HepG2 (cell line): ENCODE data around the gene IL22. TPM values are rescaled to one million over a fixed set of nuclear protein-coding genes. Genes with fewer than 3 reads are reported as not detected.

Experiments used
- ATAC-seq: fragments of 200-7000 bp; cut with Tn5 transposase; 3 replicates; pipeline ENCODE4 v1.9.1; 2020; ENCODE audit warnings: mild to moderate bottlenecking, moderate library complexity
- BruUV-seq: library from RNA; stranded (reverse); fragments of 400-500 nt; replicated peaks from 2 replicates; lab custom pipeline; 2021; lab: Mats Ljungman, UMichigan
- CTCF ChIA-PET: fragments of 300-600 bp; formaldehyde crosslinking; extraction: SDS; loops from one replicate; lab custom pipeline; 2021; ENCODE audit warnings: low total read pairs, inconsistent platforms, low intra/inter-chr PET ratio; lab: Yijun Ruan, JAX
- POLR2A ChIA-PET: fragments of 350-600 bp; sonication (Branson Sonifier 250); formaldehyde crosslinking; loops from one replicate; lab custom pipeline; 2020; ENCODE audit warnings: antibody characterized with exemption, inconsistent platforms; lab: Yijun Ruan, JAX
- DNase-seq: peaks from one replicate; pipeline ENCODE4 v3.0.0-alpha.2; 2015; ENCODE audit warnings: low spot score
- FAIRE-seq: peaks from 3 replicates; lab custom pipeline; 2011; peaks lifted over from hg19 to GRCh38; lab: Jason Lieb, UNC
- H2AFZ ChIP-seq: one replicate; pipeline ENCODE4 v1.6.1; 2011; ENCODE audit warnings: low read length, inconsistent platforms
- H3K27ac ChIP-seq: fragments of 300-600 bp; 3 replicates; pipeline ENCODE4 v1.8.0; 2011; ENCODE audit warnings: mixed run types, mild to moderate bottlenecking, mixed read lengths, low read length, inconsistent platforms; ENCODE audit not compliant: insufficient read depth; ENCODE audit errors: extremely low read length
- H3K27me3 ChIP-seq, 2 experiments: fragments of 200-600 bp in 1 of 2; 2 replicates in 1 of 2; 3 replicates in 1 of 2; pipeline versions ENCODE4 v1.6.0 to v1.8.0; 2011; ENCODE audit warnings: low read length in 2 of 2, mild to moderate bottlenecking in 2 of 2, moderate library complexity in 2 of 2, inconsistent platforms in 1 of 2; ENCODE audit not compliant: insufficient read depth in 2 of 2, control insufficient read depth in 1 of 2
- H3K36me3 ChIP-seq, 2 experiments: fragments of 200-600 bp in 1 of 2; replicated peaks in 1 of 2; 2 replicates in 1 of 2; 3 replicates in 1 of 2; pipeline versions ENCODE4 v1.5.1 to v1.8.0; 2011; ENCODE audit warnings: low read length in 2 of 2, inconsistent platforms in 1 of 2; ENCODE audit not compliant: insufficient read depth in 2 of 2, control insufficient read depth in 1 of 2
- H3K4me1 ChIP-seq: 2 replicates; pipeline ENCODE4 v1.5.1; 2012; ENCODE audit warnings: low read length, inconsistent platforms; ENCODE audit not compliant: insufficient read depth
- H3K4me2 ChIP-seq: 2 replicates; pipeline ENCODE4 v1.6.0; 2011; ENCODE audit warnings: low read depth, low read length, inconsistent platforms
- H3K4me3 ChIP-seq, 3 experiments: fragments of 200-600 bp in 1 of 3; sonication (generic), shearing (Covaris generic) in 1 of 3; replicated peaks in 1 of 3; 2 replicates each; pipeline ENCODE4 v1.5.1; 2011 to 2016; ENCODE audit warnings: low read length in 3 of 3, inconsistent platforms in 2 of 3, low read depth in 2 of 3, mild to moderate bottlenecking in 2 of 3, control low read depth in 1 of 3, mixed read lengths in 1 of 3; ENCODE audit not compliant: insufficient read depth in 1 of 3
- H3K79me2 ChIP-seq: one replicate; pipeline ENCODE4 v1.6.1; 2011; ENCODE audit warnings: low read length, inconsistent platforms; ENCODE audit not compliant: insufficient read depth
- H3K9ac ChIP-seq: 2 replicates; pipeline ENCODE4 v1.6.0; 2011; ENCODE audit warnings: mild to moderate bottlenecking, low read depth, low read length, inconsistent platforms; ENCODE audit not compliant: insufficient read depth
- H3K9me3 ChIP-seq: 2 replicates; pipeline ENCODE4 v1.5.1; 2012; ENCODE audit warnings: mild to moderate bottlenecking, low read length
- H4K20me1 ChIP-seq: 2 replicates; pipeline ENCODE4 v1.6.0; 2011; ENCODE audit warnings: inconsistent platforms, mild to moderate bottlenecking, low read length, moderate library complexity; ENCODE audit not compliant: insufficient read depth
- BCL6 ChIP-seq: IDR thresholded peaks from 2 replicates; pipeline ENCODE4 v1.6.1; 2016; ENCODE audit warnings: missing genetic modification reagents, missing compliant biosample characterization
- BHLHE40 ChIP-seq: IDR thresholded peaks from 2 replicates; pipeline ENCODE4 v1.6.1; 2011; ENCODE audit warnings: low read length, improper control_type of control experiment
- STAT5B ChIP-seq: sonication (generic); formaldehyde crosslinking; IDR thresholded peaks from 2 replicates; pipeline ENCODE4 v1.4.0; 2020; ENCODE audit warnings: missing genetic modification reagents
- TCF12 ChIP-seq, 2 experiments: fragments of 450-650 bp in 1 of 2; sonication (generic) in 1 of 2; formaldehyde crosslinking in 1 of 2; IDR thresholded peaks; 2 replicates each; pipeline versions ENCODE4 v1.6.1 to v1.8.0; 2017 to 2022; ENCODE audit warnings: antibody characterized with exemption in 1 of 2, mild to moderate bottlenecking in 1 of 2, missing genetic modification reagents in 1 of 2, moderate library complexity in 1 of 2
- ZNF264 ChIP-seq: sonication (generic); formaldehyde crosslinking; IDR thresholded peaks from 2 replicates; pipeline ENCODE4 v1.4.0; 2020; ENCODE audit warnings: missing genetic modification reagents
- ZNF567 ChIP-seq: sonication (generic); formaldehyde crosslinking; IDR thresholded peaks from 2 replicates; pipeline ENCODE4 v1.8.1; 2023; ENCODE audit warnings: mild to moderate bottlenecking, missing genetic modification reagents, borderline replicate concordance
- ZNF737 ChIP-seq: sonication (generic); formaldehyde crosslinking; IDR thresholded peaks from 2 replicates; pipeline ENCODE4 v1.5.0; 2020; ENCODE audit warnings: missing genetic modification reagents, mild to moderate bottlenecking, borderline replicate concordance
- ZNF777 ChIP-seq: sonication (generic); formaldehyde crosslinking; IDR thresholded peaks from 2 replicates; pipeline ENCODE4 v1.4.0; 2020; ENCODE audit warnings: missing genetic modification reagents
- WGBS: methylation state at CpG from one replicate; pipeline ENCODE4 v1.1.6; 2017; ENCODE audit warnings: low lambda C conversion rate; 5-methylcytosine and 5-hydroxymethylcytosine counted together
- in situ Hi-C: cut with HindIII; loops from 2 replicates; pipeline ENCODE4 v1.10.0; 2017; ENCODE audit warnings: low pct_unique_long_range_greater_than_20kb; ENCODE audit not compliant: extremely low pct_ligation_motif_present
- intact Hi-C: fragments of 100-400 bp; cut with micrococcal nuclease; formaldehyde crosslinking; loops from one replicate; pipeline ENCODE4 v1.10.0; 2022; ENCODE audit not compliant: unreplicated experiment
- polyA plus RNA-seq, 8 experiments: library from polyadenylated mRNA; depleted of rRNA in 3 of 8; stranded (reverse) in 7 of 8; unstranded in 1 of 8; fragments of >200 nt; fragmentation: Illumina TruSeq in 4 of 8; extraction: Trizol in 4 of 8; gene quantifications; 2 replicates each; pipeline versions ENCODE4 v1.2.1 to v1.2.3, GENCODE V29; 2011 to 2016; ENCODE audit warnings: low read depth in 4 of 8, missing spikeins in 1 of 8, mixed read lengths in 1 of 8; ENCODE audit not compliant: insufficient read depth in 1 of 8
- total RNA-seq, 5 experiments: library from RNA; depleted of rRNA; stranded (reverse); fragments of >200 nt; fragmentation: Illumina TruSeq; extraction: Trizol; gene quantifications; 2 replicates each; pipeline ENCODE4 v1.2.3, GENCODE V29; 2016; ENCODE audit warnings: low read depth in 1 of 5
- TF ChIP-seq, protein P1 (sequence below), 2 experiments: fragments of 450-650 bp in 1 of 2; sonication (generic) in 1 of 2; formaldehyde crosslinking; IDR thresholded peaks; 2 replicates each; pipeline versions ENCODE4 v1.5.0 to v1.8.0; 2020 to 2022; ENCODE audit warnings: mild to moderate bottlenecking in 1 of 2, missing genetic modification reagents in 1 of 2
- TF ChIP-seq, protein P2 (sequence below): sonication (generic); formaldehyde crosslinking; IDR thresholded peaks from 2 replicates; pipeline ENCODE4 v1.5.1; 2020; ENCODE audit warnings: mild to moderate bottlenecking, missing genetic modification reagents, borderline replicate concordance
- TF ChIP-seq, protein P3 (sequence below): fragments of 450-650 bp; IDR thresholded peaks from 2 replicates; pipeline ENCODE4 v1.6.1; 2016

Gene IL22
- total and polyA plus RNA-seq, 2 of the 13 experiments (the other 11 are each of a cell fraction or from before 2014, with no cell fraction given) = not detected

DNA sequence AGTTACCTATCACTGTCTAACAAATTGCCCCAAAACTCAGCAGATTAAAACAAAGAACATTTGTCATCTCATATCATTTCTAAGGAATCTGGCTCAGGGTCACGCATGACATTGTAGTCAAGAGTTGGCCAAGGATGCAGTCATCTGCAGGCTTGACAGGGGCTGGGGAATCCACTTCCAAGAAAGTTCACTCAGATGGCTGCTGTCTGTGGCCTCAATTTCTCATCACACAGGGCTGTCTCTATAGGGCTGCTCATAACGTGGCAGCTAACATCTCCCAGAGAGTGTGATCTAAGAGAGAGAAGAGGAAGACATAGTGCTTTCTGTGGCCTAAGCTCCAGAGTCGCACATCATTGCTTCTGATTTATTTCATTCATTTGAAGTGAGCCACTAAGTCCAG is 17.0 kb upstream of the IL22 start:
- 28% methylated on average over 3 of the region's 3 CpGs for WGBS

DNA sequence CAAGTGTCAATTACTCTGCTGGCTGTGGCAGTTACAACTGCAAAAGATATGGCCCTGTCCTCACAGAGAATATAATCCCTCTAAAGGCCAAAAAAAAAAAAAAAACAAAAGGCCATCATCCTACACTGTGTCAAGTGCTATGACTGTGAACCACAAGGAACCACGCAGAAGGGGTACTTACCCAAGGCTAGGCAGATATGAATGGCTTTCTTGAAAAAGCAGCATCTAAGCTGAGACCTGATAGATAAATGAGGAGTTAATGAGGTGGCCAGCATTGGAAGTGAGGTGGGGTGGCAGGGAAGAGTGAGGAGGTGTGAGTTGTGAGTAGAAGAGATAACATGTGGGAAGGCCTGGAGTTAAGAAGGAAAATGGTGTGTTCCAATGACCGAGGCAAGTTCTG is 16.4 kb upstream of the IL22 start:
- Histone ChIP-seq H3K27me3 (peaks cover 3 to 4% of the 10 kb centered on the region in 2 experiments; a peak in 2 of 5 replicates), H3K9me3 (no peaks in the 10 kb centered on the region), H4K20me1 (no peaks in the 10 kb centered on the region), H3K79me2 (no peaks in the 10 kb centered on the region), H3K36me3 (no peaks in the 10 kb centered on the region), H2AFZ (no peak overlapping the region), H3K27ac (no peak overlapping the region), H3K4me3 (no peak overlapping the region), H3K4me2 (no peak overlapping the region), H3K4me1 (no peaks in the 10 kb centered on the region), H3K9ac (no peak overlapping the region)
- intact Hi-C loops = no loop called here
- no peak for FAIRE-seq
- BruUV-seq = no TSS peak
- in situ Hi-C loops = no loop called here
- CTCF ChIA-PET = no interaction called here
- POLR2A ChIA-PET = no interaction called here
- ATAC-seq = no peak
- no peak for DNase-seq
- WGBS = 27% methylated on average over 2 of the region's 2 CpGs
- TF ChIP-seq ZNF777 (CRISPR knock-in tag) (no peak), BCL6 (CRISPR knock-in tag) (no peak), STAT5B (no peak), ZNF567 (CRISPR knock-in tag) (no peak)
- TF ChIP-seq, protein P1, sequence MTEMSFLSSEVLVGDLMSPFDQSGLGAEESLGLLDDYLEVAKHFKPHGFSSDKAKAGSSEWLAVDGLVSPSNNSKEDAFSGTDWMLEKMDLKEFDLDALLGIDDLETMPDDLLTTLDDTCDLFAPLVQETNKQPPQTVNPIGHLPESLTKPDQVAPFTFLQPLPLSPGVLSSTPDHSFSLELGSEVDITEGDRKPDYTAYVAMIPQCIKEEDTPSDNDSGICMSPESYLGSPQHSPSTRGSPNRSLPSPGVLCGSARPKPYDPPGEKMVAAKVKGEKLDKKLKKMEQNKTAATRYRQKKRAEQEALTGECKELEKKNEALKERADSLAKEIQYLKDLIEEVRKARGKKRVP (CRISPR knock-in tag; IDR thresholded peaks at IDR 0.05) = no peak
- TF ChIP-seq, protein P2, sequence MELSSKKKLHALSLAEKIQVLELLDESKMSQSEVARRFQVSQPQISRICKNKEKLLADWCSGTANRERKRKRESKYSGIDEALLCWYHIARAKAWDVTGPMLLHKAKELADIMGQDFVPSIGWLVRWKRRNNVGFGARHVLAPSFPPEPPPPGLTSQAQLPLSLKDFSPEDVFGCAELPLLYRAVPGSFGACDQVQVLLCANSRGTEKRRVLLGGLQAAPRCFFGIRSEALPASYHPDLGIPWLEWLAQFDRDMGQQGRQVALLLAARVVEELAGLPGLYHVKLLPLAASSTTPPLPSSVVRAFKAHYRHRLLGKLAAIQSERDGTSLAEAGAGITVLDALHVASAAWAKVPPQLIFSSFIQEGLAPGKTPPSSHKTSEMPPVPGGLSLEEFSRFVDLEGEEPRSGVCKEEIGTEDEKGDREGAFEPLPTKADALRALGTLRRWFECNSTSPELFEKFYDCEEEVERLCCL (CRISPR knock-in tag) = no peak

More for the DNA sequence above, 17.0 kb upstream of the IL22 start:
- no peak for ATAC-seq
- Histone ChIP-seq H3K9me3 (no peaks in the 10 kb centered on the region), H3K4me3 (no peak overlapping the region), H2AFZ (no peak overlapping the region), H3K4me2 (no peak overlapping the region), H3K27ac (no peak overlapping the region), H3K36me3 (no peaks in the 10 kb centered on the region), H3K9ac (no peak overlapping the region), H3K79me2 (no peaks in the 10 kb centered on the region), H3K4me1 (no peaks in the 10 kb centered on the region), H4K20me1 (no peaks in the 10 kb centered on the region), H3K27me3 (peaks cover 3 to 4% of the 10 kb centered on the region in 2 experiments; a peak in 2 of 5 replicates)
- ChIA-PET POLR2A (no interaction called here), CTCF (no interaction called here)
- intact Hi-C loops = no loop called here
- BruUV-seq = no TSS peak
- TF ChIP-seq ZNF737 (CRISPR knock-in tag) (no peak), ZNF264 (CRISPR knock-in tag) (no peak), BHLHE40 (no peak), TCF12 (IDR thresholded peaks at IDR 0.05) (no peak), TCF12 (CRISPR knock-in tag; IDR thresholded peaks at IDR 0.05) (no peak)
- TF ChIP-seq, protein P3, sequence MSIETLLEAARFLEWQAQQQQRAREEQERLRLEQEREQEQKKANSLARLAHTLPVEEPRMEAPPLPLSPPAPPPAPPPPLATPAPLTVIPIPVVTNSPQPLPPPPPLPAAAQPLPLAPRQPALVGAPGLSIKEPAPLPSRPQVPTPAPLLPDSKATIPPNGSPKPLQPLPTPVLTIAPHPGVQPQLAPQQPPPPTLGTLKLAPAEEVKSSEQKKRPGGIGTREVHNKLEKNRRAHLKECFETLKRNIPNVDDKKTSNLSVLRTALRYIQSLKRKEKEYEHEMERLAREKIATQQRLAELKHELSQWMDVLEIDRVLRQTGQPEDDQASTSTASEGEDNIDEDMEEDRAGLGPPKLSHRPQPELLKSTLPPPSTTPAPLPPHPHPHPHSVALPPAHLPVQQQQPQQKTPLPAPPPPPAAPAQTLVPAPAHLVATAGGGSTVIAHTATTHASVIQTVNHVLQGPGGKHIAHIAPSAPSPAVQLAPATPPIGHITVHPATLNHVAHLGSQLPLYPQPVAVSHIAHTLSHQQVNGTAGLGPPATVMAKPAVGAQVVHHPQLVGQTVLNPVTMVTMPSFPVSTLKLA = no peak
- FAIRE-seq = no peak
- in situ Hi-C loops = no loop called here
- DNase-seq = no peak
